Middle frontal gyrus (tissue), 1 donor: ENCODE results near the gene UNC45A.
A peak's percentile ranks its signal among the peaks of the same experiment; 100 is the strongest.

Source experiments
- DNase-seq: peaks from one replicate; pipeline ENCODE4 v3.0.0-alpha.2; 2015; ENCODE audit warnings: low spot score; ENCODE audit errors: extremely low spot score

Gene UNC45A

DNA sequence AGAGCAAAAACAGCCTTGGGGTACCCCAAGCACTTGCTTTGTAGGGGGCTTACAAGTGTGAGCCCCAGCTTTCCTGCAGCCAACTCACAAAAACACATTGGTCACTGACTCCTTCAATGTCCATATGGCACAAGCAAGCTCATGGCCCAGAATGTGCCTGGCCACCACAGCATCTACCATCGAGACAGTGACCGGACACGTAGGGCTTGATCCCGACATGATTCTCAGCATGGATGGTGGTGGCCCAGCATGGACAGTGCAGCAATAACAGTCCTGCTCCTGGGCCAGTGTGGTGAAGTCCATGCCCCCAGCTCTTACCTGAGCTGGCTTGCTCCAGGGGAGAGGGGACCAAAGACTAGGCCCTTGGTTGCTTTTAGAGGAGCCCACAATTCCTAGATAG, 6.0 kb downstream of the UNC45A start:
- DNase-seq: no peak

DNA sequence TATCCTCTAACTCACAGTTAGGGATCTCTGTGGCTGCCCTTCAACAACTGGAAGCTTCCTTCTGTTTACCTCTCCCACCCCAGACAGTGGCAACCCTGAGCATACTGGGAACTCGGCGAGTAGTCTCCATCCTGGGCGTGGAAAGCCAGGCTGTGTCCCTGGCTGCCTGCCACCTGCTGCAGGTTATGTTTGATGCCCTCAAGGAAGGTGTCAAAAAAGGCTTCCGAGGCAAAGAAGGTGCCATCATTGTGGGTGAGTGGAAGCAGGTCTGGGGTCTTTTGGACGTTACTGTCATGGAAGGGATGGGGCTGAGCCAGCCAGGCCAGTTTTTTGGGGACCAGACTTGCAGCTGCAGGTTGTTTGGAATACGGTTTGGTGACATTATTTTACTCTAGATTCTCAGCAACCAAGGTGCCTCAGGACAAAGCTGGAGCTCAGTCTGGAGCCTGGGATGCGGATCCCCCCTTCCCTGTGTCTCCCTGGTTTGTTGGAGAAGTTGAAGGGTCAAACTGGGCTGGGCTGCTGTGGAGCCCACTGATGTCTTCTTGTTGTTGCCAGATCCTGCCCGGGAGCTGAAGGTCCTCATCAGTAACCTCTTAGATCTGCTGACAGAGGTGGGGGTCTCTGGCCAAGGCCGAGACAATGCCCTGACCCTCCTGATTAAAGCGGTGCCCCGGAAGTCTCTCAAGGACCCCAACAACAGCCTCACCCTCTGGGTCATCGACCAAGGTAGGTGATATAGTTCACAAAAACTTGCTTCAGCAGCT, 7.5 kb downstream of the UNC45A start:
- no peak for DNase-seq

DNA sequence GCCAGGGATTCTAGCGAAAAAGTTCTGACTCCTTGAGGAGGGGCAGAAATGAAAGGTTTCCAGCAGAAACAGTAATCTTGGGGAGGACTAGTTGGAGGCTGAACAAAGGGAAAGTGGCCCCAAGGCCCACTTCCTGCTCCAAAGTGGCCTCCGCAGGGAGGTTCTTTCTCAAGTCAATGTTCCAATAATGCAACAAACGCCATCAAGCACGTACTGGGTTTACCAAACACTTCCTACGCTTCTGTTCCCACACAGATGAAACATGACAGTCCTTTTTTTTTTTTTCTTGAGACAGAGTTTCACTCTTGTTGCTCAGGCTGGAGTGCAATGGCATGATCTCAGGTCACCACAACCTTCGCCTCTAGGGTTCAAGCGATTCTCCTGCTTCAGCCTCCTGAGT, 10.0 kb downstream of the UNC45A start:
- DNase-seq: no peak

DNA sequence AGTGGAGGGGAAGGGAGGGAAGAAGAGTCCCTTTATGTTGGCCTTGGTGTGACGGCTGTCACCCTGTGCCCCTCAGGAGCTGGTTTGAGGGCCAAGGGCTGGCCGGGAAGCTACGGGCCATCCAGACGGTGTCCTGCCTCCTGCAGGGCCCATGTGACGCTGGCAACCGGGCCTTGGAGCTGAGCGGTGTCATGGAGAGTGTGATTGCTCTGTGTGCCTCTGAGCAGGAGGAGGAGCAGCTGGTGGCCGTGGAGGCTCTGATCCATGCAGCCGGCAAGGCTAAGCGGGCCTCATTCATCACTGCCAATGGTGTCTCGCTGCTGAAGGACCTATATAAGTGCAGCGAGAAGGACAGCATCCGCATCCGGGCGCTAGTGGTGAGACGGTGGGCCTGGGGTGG, 11.5 kb downstream of the UNC45A start:
- no peak for DNase-seq

DNA sequence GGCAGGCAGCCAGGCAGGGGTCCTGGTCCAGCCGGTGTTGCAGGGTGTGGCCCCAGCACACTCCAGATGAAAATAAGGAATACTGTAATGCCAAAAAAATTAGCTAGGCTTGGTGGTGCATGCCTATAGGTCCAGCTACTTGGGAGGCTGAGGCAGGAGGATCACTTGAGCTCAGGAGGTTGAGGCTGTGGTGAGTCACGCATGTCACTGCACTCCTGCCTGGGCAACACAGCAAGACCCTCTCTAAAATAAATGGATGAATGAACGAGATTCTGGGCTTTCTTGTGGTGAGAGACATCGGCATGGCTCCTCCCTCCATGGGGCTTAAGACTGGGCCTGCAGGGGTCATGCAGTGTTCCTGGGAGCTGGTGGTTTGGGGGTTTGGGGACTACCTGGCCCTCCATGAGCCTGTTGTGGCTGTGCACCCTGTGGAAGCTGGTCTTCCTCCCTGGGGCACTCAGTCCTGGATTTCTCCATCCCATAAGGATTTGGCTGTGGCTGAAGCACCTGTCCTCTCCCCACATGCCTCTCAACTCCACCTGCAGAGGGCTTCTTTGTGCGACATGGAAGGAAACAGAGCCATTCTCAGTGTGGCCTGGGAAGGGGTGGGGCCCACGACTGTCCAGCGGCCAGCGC, 12.0 kb downstream of the UNC45A start:
- no peak for DNase-seq

DNA sequence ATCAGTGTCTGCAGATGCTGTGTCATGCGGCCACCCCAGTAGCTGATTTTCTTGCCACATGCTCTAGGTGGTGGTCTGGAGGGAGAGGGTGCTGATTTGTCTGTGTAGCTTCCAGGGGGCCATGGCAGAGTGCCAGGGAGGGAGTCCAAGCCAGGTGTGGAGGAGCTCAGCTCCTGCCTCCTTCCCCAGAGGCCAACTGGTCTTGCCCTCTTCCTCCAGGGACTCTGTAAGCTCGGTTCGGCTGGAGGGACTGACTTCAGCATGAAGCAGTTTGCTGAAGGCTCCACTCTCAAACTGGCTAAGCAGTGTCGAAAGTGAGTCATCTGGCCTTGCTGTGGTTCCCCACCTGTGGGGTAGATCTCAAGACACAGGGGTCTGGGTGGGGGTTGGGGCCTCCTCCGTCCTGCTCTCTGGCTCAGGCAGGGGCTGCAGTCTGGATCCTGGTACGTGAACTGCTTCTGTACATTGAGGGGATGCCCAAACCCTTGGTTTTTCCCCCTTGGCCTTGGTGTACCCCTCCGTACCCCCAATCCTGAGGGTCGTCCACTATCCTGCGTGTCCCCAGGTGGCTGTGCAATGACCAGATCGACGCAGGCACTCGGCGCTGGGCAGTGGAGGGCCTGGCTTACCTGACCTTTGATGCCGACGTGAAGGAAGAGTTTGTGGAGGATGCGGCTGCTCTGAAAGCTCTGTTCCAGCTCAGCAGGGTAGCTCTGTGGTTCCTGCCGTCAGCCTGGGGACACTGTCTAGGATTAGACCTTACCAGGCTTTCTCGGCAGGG, 12.7 kb downstream of the UNC45A start:
- DNase-seq: no peak

DNA sequence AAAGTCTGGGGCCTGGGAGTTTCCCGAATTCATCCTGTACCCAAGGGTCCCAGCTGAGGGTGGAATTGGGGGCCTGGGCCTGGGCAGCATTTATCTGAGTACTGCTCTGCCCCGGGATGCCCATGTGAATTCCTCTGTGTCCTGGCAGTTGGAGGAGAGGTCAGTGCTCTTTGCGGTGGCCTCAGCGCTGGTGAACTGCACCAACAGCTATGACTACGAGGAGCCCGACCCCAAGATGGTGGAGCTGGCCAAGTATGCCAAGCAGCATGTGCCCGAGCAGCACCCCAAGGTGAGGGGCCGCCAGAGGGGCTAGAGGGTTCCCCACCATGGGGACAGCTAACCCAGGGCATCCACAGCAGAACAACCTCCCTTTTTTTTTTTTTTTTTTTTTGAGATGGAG, 13.4 kb downstream of the UNC45A start:
- DNase-seq: no peak

DNA sequence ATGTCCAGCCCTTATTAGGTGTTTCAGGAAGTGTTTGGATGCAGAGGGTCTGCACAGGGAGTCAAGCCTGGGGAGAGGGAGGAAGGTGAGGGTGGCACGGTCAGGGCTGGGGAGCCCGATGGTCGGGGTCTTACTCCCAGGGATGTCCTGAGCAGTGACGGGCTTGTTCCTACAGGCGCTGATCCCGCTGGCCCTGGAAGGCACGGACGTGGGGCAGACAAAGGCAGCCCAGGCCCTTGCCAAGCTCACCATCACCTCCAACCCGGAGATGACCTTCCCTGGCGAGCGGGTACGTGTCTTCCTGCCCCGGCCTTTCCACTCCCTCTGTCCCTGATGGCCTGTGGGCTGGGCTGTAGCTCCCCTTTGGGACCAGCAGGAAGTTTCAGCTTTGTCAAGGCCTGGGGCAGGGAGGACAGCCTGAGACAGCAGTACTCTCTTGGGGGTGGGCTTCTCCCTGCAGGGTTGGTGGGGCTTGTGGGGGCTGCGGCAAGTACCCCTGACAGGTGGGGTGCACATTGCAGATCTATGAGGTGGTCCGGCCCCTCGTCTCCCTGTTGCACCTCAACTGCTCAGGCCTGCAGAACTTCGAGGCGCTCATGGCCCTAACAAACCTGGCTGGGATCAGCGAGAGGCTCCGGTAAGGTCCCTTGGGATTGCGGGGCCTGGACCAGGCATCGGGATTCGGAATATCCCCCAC, 15.0 kb downstream of the UNC45A start:
- DNase-seq: no peak

DNA sequence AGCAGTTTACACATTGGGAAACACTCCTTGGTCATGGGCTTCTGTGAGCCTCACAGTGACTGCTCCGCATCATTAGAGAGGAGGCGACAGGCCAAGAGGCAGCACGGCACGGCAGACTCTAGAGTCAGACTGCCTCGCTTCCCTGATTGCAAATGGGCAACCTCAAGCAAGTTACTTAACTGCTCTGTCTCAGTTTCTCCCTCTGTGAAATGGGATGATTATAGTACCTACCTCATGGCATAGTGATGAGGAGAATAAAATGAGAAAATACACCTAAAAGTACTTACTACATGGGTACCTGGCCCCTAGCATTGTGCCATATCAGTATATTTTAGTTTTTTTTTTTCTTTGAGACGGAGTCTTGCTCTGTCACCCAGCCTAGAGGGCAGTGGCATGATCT, 15.6 kb downstream of the UNC45A start:
- DNase-seq: no peak

DNA sequence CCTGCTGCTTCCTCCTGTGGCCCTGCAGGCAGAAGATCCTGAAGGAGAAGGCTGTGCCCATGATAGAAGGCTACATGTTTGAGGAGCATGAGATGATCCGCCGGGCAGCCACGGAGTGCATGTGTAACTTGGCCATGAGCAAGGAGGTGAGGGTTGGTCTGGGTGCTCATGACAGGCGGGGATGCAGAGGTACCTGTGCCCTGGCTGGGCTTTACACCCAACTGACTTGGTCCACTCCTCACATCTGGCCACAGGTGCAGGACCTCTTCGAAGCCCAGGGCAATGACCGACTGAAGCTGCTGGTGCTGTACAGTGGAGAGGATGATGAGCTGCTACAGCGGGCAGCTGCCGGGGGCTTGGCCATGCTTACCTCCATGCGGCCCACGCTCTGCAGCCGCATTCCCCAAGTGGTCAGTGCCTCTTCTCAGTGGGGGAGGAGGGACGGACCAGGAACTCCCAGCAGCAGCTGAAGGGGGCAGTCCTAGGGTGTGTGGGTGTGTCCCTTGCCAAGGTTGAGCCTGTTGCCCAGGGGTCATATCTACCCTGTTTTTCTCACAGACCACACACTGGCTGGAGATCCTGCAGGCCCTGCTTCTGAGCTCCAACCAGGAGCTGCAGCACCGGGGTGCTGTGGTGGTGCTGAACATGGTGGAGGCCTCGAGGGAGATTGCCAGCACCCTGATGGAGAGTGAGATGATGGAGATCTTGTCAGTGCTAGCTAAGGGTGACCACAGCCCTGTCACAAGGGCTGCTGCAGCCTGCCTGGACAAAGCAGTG, 18.0 kb downstream of the UNC45A start:
- no peak for DNase-seq

DNA sequence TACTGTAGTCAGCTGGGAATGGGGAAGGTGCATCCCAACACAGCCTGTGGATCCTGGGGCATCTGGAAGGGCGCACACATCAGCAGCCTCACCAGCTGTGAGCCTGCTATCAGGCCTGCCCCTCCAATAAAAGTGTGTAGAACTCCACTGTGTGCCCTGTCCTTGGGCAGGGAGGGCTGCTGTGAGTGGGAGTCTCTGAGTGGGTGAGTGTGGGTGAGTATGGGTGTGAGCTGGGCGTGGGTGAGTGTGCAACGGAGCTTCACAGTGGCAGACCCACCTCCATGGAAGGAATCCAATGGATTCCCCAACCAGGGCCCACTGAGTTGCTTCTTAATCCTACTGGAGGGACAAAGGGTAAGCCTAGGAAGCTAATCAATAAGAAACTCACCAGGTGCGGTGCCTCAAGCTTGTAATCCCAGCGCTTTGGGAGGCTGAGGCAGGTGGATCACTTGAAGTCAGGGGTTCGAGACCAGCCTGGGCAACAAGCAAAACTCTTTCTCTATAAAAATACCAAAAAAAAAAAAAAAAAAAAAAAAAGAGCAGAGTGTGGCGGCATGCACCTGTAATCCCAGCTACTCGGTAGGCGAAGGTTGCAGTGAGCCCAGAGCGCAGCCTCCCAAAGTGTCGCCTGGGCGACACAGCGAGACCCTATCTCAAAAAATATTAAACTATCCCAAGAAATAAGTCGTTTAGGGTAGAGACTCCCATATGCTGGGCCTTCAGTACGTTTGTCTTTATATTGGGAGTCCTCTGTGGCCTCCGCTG, 19.0 kb downstream of the UNC45A start:
- no peak for DNase-seq

DNA sequence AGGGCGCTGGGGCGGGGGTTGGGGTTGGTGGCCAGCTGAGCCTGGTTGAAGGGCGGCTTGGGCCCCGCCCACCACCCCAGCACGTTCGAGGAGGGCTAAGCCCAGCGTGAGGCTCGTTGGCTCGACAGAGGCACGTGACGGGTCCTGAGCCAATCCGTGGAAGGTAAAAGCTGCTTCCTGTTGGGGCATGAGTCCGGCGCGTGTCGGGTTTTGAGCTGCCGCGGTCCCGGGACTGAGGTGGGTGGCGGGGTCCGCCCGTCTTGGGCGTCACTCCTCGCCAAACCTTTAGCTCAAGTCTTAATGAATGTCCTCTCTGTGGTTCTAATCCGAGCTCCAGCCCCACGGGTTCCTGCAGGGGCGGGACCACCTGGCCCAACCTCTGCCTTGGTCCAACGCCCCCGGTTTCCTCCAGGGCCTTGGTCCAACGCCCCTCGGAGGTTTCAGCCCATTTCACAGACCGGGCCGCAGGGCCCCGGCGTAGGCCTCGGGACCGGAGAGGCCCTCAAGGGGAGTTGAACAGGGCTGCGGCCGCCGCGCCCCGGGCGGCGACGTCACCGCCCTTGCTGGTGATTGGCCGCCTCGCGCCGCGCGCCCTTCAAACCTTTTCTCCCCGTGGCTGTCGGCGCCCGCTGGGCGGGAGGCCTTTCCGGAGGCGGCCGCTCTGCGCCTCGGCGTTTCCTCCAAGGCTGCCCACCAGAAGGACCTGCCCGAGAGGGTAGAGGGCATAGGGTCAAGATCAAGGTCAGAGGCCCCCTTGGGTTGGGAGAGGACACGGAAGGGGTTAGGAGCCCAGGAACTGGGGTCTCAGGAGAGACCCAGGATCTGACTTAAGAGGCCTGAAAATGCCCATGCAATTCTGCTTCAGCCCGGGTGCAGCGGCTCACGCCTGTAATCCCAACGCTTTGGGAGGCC, 19.9 kb downstream of the UNC45A start, which contains the start of gene RCCD1:
Gene RCCD1, plus strand, starts transcription at position 173 of the 912 bp plus-strand sequence. CDS start 1,851 bp downstream, outside the sequence.
- peak; percentile 83 for DNase-seq

DNA sequence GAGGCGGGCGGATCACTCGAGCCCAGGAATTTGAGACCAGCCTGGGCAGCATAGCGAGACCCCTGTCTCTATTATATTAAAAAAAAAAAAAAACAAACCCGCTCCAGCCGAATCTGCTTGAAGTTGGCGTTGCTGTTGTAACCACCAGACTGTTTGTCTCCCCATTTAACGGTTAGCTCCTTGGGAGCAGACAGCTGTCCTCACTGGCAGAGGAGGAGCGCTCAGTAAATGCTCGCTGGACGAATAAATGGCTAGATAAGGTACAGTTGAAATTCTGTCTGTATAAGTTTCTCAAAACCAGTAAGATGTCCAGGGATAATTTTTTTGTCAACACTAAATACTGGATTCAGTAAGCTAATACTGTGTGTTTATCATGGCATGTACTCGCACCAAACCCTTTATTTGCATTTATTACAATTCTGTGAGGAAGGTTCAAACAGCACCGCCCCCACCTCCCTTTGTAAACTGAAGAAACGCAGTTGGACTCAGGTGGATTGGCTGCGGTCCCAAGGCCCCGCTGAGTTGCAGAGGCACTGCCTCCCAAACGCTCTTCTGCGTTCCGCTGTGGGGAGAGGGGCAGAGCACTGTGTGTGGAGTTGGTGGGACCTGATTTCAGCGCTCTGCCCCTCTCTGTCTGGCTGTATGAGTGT, 20.7 kb downstream of the UNC45A start:
- no peak for DNase-seq

DNA sequence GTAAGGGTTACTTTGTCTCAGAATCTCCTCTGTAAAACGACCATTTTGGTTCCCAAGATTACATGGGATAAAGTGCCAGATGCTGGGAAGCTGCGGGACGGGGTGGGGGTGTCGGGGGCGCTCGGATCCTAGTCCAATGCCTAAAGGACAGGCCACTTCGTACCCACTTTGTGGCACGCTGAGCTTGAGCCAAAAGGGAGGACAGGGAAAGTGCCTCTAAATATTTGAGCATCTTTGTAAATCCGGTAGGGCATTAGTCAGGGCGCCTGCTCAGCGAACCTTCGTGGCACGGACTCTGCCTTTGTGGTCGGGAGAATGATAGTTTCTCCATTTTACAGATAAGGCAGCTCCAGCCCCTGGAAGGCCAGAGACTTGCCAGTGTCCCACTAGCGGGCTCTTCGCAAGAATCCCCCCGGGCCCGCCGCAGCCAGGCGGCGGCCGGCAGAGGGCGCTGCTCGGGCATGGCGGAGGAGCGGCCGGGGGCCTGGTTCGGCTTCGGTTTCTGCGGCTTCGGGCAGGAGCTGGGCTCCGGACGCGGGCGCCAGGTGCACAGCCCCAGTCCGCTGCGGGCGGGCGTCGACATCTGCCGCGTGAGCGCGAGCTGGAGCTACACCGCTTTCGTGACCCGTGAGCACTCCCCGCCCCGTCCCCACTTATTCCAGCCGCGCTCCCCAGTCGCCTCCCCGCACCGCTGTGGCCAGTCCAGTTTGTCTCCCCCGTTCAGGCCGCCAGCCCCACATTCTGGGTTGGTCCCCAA, 21.4 kb downstream of the UNC45A start:
- peak; percentile 44 for DNase-seq

DNA sequence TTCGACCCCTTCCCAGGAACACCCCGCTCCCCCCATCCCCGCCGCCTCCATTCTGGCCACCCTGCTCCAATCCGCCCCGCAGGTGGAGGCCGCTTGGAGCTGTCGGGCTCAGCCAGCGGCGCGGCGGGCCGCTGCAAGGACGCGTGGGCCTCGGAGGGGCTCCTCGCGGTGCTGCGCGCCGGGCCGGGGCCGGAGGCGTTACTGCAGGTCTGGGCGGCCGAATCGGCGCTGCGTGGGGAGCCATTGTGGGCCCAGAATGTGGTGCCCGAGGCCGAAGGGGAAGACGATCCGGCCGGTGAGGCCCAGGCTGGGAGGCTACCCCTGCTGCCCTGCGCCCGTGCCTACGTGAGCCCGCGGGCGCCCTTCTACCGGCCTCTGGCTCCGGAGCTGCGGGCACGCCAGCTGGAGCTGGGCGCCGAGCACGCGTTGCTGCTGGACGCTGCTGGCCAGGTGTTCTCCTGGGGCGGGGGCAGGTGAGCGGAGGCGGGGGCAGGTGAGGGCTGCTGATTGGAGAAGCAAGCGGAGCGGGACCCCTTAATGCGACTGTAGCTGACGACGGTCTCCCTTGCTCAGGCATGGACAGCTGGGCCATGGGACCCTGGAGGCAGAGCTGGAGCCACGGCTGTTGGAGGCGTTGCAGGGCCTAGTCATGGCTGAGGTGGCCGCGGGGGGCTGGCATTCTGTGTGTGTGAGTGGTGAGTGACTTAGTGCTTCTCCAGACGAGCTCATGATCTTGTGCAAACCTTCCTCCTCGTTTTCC, 22.1 kb downstream of the UNC45A start:
- DNase-seq: no peak

DNA sequence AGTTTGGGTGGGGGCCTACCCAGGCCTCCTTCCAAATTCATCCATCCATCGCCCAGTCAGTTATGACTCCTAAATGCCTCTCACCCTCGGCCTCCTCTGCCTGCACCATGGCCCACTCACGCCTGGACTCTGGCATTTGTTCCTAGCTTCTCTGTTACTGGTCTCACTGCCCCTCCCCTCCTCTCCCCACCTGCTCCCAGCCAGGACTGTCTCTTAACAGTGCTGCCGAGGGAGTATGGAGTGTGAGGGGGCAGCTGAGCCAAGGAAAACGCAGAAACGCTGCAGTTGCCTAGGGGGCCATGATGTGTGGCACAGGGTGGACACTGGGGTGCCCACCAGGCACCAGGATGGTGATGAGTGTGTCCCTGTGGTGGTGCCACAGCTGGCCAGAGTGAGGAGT, 22.7 kb downstream of the UNC45A start:
- DNase-seq: no peak

DNA sequence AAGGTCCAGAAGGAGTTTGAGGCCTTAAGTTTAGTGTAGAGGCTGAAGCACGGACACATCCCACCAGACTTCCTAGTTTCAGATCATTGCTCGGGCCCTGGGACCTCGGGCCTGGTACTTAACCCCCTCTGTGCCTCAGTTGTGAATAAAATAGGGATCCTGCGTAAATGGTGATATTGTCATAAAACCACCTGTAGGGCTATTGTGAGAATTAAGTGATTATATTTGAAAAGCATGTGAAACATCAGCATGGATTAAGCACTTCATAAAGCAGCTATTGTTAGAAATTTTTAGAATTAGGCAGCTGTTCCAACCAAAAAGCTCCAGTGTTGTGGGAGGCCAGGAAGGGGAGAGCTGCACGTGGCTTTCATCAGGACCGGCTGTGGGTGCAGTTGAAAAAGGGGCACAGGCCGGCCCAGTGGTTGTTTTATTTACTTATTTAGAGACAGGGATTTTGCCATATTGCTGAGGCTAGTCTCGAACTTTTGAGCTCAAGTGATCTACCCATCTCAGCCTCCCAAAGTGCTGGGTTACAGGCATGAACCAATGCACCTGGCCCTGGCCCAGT, 24.0 kb downstream of the UNC45A start:
- no peak for DNase-seq
